K562 (cell line): Measurements from ENCODE around the gene PRF1. TPM values are rescaled to one million over a fixed set of nuclear protein-coding genes. Genes with fewer than 3 reads are reported as not detected.
A peak's percentile ranks its signal among the peaks of the same experiment; 100 is the strongest.

Experiments used
- CBX5 ChIP-seq: IDR thresholded peaks from 2 replicates; pipeline ENCODE4 v1.6.1; 2014; ENCODE audit warnings: low read depth, borderline replicate concordance
- ETS2 ChIP-seq: IDR thresholded peaks from 2 replicates; pipeline ENCODE4 v1.6.1; 2016; ENCODE audit warnings: borderline replicate concordance, missing genetic modification characterization, mild to moderate bottlenecking, moderate library complexity, missing compliant biosample characterization; ENCODE audit not compliant: poor library complexity, severe bottlenecking
- ETV6 ChIP-seq, 3 experiments: fragments of 150-350 bp in 1 of 3; sonication (generic) in 1 of 3; formaldehyde crosslinking in 1 of 3; IDR thresholded peaks; 2 replicates each; pipeline versions ENCODE4 v1.6.1 to v1.8.0; 2014 to 2022; ENCODE audit warnings: borderline replicate concordance in 2 of 3, low read depth in 2 of 3, antibody characterized with exemption in 1 of 3, low read length in 1 of 3, mild to moderate bottlenecking in 1 of 3, missing genetic modification reagents in 1 of 3
- POLR2A ChIP-seq: fragments of 450-650 bp; conservative IDR thresholded peaks from 2 replicates; pipeline ENCODE4 v1.6.1; 2016
- SNRNP70 ChIP-seq: fragments of 200-400 bp; formaldehyde crosslinking; optimal IDR thresholded peaks from 2 replicates; pipeline ENCODE3; 2017; ENCODE audit warnings: low read depth, low read length
- TCF7 ChIP-seq: sonication (generic); IDR thresholded peaks from 2 replicates; pipeline ENCODE4 v1.6.1; 2016; ENCODE audit warnings: antibody characterized with exemption, borderline replicate concordance
- TEAD1 ChIP-seq, 2 experiments: fragments of 450-650 bp in 1 of 2; sonication (generic) in 1 of 2; formaldehyde crosslinking; IDR thresholded peaks; 2 replicates each; pipeline versions ENCODE4 v1.4.0 to v1.8.0; 2020 to 2022; ENCODE audit warnings: mild to moderate bottlenecking in 2 of 2, missing genetic modification reagents in 1 of 2
- ZFX ChIP-seq: sonication (generic); formaldehyde crosslinking; IDR thresholded peaks from 2 replicates; pipeline ENCODE4 v1.8.0; 2022; ENCODE audit warnings: mild to moderate bottlenecking, missing genetic modification reagents, moderate library complexity
- ZKSCAN1 ChIP-seq: fragments of 150-350 bp; IDR thresholded peaks from 2 replicates; pipeline ENCODE4 v1.6.1; 2016; ENCODE audit warnings: low read depth, low read length
- ZNF263 ChIP-seq: sonication (generic); formaldehyde crosslinking; IDR thresholded peaks from 2 replicates; pipeline ENCODE4 v1.8.0; 2022; ENCODE audit warnings: mild to moderate bottlenecking, missing genetic modification reagents, borderline replicate concordance
- ZNF274 ChIP-seq: IDR thresholded peaks from 2 replicates; pipeline ENCODE4 v1.6.1; 2011; ENCODE audit warnings: low read depth, mild to moderate bottlenecking, low read length, moderate library complexity, borderline replicate concordance
- ZNF407 ChIP-seq: fragments of 450-650 bp; IDR thresholded peaks from 2 replicates; pipeline ENCODE4 v1.6.1; 2016; ENCODE audit warnings: low read depth
- polyA plus RNA-seq, 8 experiments: library from polyadenylated mRNA; depleted of rRNA in 4 of 8; stranded (reverse) in 5 of 8; unstranded in 3 of 8; fragments of >200 nt; fragmentation: Nextera tagmentation in 2 of 8; fragmentation: Illumina TruSeq in 1 of 8; extraction: Ambion mirVana in 2 of 8; extraction: Trizol in 1 of 8; gene quantifications; 2 replicates each; pipeline versions ENCODE4 v1.2.1 to v1.2.3, GENCODE V29; 2011 to 2014; ENCODE audit warnings: inconsistent platforms in 1 of 8, missing spikeins in 1 of 8
- total RNA-seq, 7 experiments: library from RNA; depleted of rRNA in 6 of 7; stranded (reverse); fragments of >200 nt in 6 of 7; fragmentation: Illumina TruSeq in 2 of 7; extraction: Trizol in 2 of 7; gene quantifications; 2 replicates each; pipeline versions ENCODE4 v1.2.1 to v1.2.3, GENCODE V29; 2011 to 2021; ENCODE audit warnings: low replicate concordance in 1 of 7
- TF ChIP-seq, protein P1 (sequence below): fragments of 450-650 bp; conservative IDR thresholded peaks from 2 replicates; pipeline ENCODE4 v1.6.1; 2016; ENCODE audit warnings: missing genetic modification characterization, low read depth, mild to moderate bottlenecking, missing compliant biosample characterization, moderate library complexity

Gene PRF1
- total and polyA plus RNA-seq, 9 of the 15 experiments (the other 6 are each of a cell fraction or from before 2014, with no cell fraction given) = 3.8 to 8.6 (median 6.3) TPM

DNA sequence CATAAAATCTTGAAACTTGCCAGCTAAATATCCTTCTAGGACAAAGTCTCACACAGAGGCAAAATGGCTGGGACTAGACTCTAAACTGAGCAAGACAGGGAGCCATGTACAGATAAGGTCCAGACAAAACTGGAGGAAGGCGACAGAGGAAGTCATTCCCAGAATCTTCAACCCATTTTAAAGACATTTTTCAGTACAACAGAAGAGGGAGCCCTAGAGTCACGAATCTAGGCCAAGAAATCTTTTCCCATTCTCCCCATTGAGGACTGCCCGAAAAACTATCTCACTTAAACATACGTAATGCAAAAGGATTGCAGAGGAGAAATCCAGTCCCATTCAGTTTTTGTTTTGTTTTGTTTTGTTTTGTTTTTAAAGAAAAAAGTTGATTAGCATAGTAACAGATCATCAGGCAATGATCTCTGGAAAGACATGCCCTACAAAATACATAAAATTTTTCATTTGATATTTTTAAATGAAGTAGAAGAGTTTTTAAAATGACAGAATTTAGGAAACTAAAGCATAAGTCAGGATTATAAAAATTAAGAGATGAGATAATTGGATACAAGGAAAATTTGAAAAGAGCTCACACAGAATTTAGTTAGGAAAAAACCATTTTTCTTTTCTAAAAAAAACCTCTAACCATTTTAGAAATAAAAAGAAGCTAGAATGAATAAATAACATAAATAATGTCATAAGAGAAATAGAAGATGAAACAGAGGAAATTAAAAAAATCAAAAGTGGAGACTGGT lies 16.9 kb upstream of the PRF1 start (continued):
- TF ChIP-seq CBX5 (0 out of 2 replicates have a peak, but pooled peaks have one; percentile 28), SNRNP70 (no peak), TCF7 (no peak), ZFX (CRISPR knock-in tag) (no peak), ZKSCAN1 (no peak), ETS2 (no peak), ZNF274 (no peak), TEAD1 (CRISPR knock-in tag; IDR thresholded peaks at IDR 0.05) (no peak), ETV6 (IDR thresholded peaks at IDR 0.05; ENCODE audit: borderline replicate concordance in 1 of 2, low read depth in 2 of 2, low read length in 1 of 2) (no peak), ETV6 (CRISPR knock-in tag; IDR thresholded peaks at IDR 0.05; ENCODE audit: borderline replicate concordance) (no peak), ZNF263 (CRISPR knock-in tag) (0 out of 2 replicates have a peak, but pooled peaks have one; percentile 47), POLR2A (no peak), ZNF407 (no peak)
- TF ChIP-seq, protein P1, sequence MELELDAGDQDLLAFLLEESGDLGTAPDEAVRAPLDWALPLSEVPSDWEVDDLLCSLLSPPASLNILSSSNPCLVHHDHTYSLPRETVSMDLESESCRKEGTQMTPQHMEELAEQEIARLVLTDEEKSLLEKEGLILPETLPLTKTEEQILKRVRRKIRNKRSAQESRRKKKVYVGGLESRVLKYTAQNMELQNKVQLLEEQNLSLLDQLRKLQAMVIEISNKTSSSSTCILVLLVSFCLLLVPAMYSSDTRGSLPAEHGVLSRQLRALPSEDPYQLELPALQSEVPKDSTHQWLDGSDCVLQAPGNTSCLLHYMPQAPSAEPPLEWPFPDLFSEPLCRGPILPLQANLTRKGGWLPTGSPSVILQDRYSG (tag) = no peak
